GM23338 (cell line): ENCODE data around the gene EFHC2. TPM values are rescaled to one million over a fixed set of nuclear protein-coding genes. Genes with fewer than 3 reads are reported as not detected.

Experiments used
- ATAC-seq: fragments of 200-7000 bp; cut with Tn5 transposase; 3 replicates; pipeline ENCODE4 v1.9.1; 2020
- DNase-seq: peaks from one replicate; pipeline ENCODE4 v3.0.0-alpha.2; 2015; ENCODE audit warnings: low spot score
- H2AFZ ChIP-seq: fragments of 200-600 bp; sonication (generic); 2 replicates; pipeline ENCODE4 v1.8.0; 2016; ENCODE audit warnings: antibody characterized with exemption, mild to moderate bottlenecking, moderate library complexity
- H3F3A ChIP-seq: fragments of 200-600 bp; sonication (generic); replicated peaks from 2 replicates; pipeline ENCODE4 v1.8.0; 2017; ENCODE audit warnings: antibody characterized with exemption, mixed run types, low read depth
- H3K27ac ChIP-seq: fragments of 200-600 bp; sonication (generic); 2 replicates; pipeline ENCODE4 v1.6.1; 2016; ENCODE audit warnings: low read depth
- H3K27me3 ChIP-seq: fragments of 200-600 bp; sonication (generic); 2 replicates; pipeline ENCODE4 v1.8.0; 2016; ENCODE audit warnings: mild to moderate bottlenecking, mixed run types, moderate library complexity; ENCODE audit not compliant: insufficient read depth
- H3K36me3 ChIP-seq: fragments of 200-600 bp; sonication (generic); 2 replicates; pipeline ENCODE4 v1.8.0; 2016; ENCODE audit warnings: mild to moderate bottlenecking; ENCODE audit not compliant: insufficient read depth
- H3K4me1 ChIP-seq: fragments of 200-600 bp; sonication (generic); 2 replicates; pipeline ENCODE4 v1.8.0; 2016; ENCODE audit warnings: mild to moderate bottlenecking, moderate library complexity; ENCODE audit not compliant: insufficient read depth
- H3K4me2 ChIP-seq: fragments of 200-600 bp; sonication (generic); 2 replicates; pipeline ENCODE4 v1.7.1; 2017; ENCODE audit warnings: mixed run types
- H3K4me3 ChIP-seq: fragments of 200-600 bp; sonication (generic); 2 replicates; pipeline ENCODE4 v1.6.1; 2016; ENCODE audit warnings: mixed run types
- H3K79me2 ChIP-seq: fragments of 200-600 bp; sonication (generic); replicated peaks from 2 replicates; pipeline ENCODE4 v1.8.0; 2017; ENCODE audit warnings: mild to moderate bottlenecking; ENCODE audit not compliant: insufficient read depth
- H3K9me2 ChIP-seq: fragments of 200-600 bp; sonication (generic); 2 replicates; pipeline ENCODE4 v1.8.0; 2017; ENCODE audit not compliant: insufficient read depth
- H4K20me1 ChIP-seq: fragments of 200-600 bp; sonication (generic); replicated peaks from 2 replicates; pipeline ENCODE4 v1.8.0; 2017; ENCODE audit warnings: mild to moderate bottlenecking; ENCODE audit not compliant: insufficient read depth
- H3K27ac Mint-ChIP-seq: 2 replicates; pipeline ENCODE4 v1.8.0; 2020; ENCODE audit warnings: inconsistent platforms, mild to moderate bottlenecking, moderate library complexity, mixed read lengths
- H3K27me3 Mint-ChIP-seq: 3 replicates; pipeline ENCODE4 v1.8.0; 2022; ENCODE audit warnings: low read depth, mild to moderate bottlenecking, moderate library complexity, mixed read lengths, inconsistent platforms; ENCODE audit not compliant: insufficient read depth, poor library complexity
- H3K36me3 Mint-ChIP-seq: 3 replicates; pipeline ENCODE4 v1.8.0; 2021; ENCODE audit warnings: low read depth, mild to moderate bottlenecking, inconsistent platforms, moderate library complexity, mixed read lengths
- H3K4me1 Mint-ChIP-seq: 3 replicates; pipeline ENCODE4 v1.8.0; 2020; ENCODE audit warnings: mild to moderate bottlenecking, inconsistent platforms, mixed read lengths
- H3K4me3 Mint-ChIP-seq: 3 replicates; pipeline ENCODE4 v1.8.0; 2021; ENCODE audit warnings: moderate library complexity, mild to moderate bottlenecking, inconsistent platforms, mixed read lengths
- H3K9me3 Mint-ChIP-seq: 3 replicates; pipeline ENCODE4 v1.8.0; 2020; ENCODE audit warnings: moderate library complexity, mild to moderate bottlenecking, inconsistent platforms, mixed read lengths
- CREB1 ChIP-seq: fragments of 250-450 bp; sonication (Bioruptor Pico); IDR thresholded peaks from 2 replicates; pipeline ENCODE4 v1.5.0; 2020; ENCODE audit warnings: low read depth, mild to moderate bottlenecking, moderate library complexity
- EZH2 ChIP-seq: fragments of 200-600 bp; sonication (generic); IDR thresholded peaks from one replicate; pipeline ENCODE4 v1.8.0; 2017; ENCODE audit warnings: antibody characterized with exemption, mild to moderate bottlenecking, low read depth; ENCODE audit not compliant: unreplicated experiment
- EZH2phosphoT487 ChIP-seq: fragments of 200-600 bp; sonication (generic); IDR thresholded peaks from one replicate; pipeline ENCODE4 v1.8.1; 2018; ENCODE audit warnings: antibody characterized with exemption; ENCODE audit not compliant: unreplicated experiment
- JUNB ChIP-seq: IDR thresholded peaks from one replicate; pipeline ENCODE4 v1.6.1; 2016; ENCODE audit warnings: antibody characterized with exemption; ENCODE audit not compliant: unreplicated experiment
- NANOG ChIP-seq: IDR thresholded peaks from 2 replicates; pipeline ENCODE4 v1.6.1; 2016; ENCODE audit warnings: antibody characterized with exemption, borderline replicate concordance
- POLR2AphosphoS5 ChIP-seq: IDR thresholded peaks from 2 replicates; pipeline ENCODE4 v1.6.1; 2016; ENCODE audit warnings: antibody characterized with exemption, low read depth
- STAT1 ChIP-seq: IDR thresholded peaks from one replicate; pipeline ENCODE4 v1.6.1; 2016; ENCODE audit warnings: antibody characterized with exemption; ENCODE audit not compliant: unreplicated experiment
- ZNF114 ChIP-seq: fragments of 250-450 bp; sonication (Bioruptor Pico); IDR thresholded peaks from 2 replicates; pipeline ENCODE4 v1.5.0; 2020; ENCODE audit warnings: mild to moderate bottlenecking, moderate library complexity
- ZNF331 ChIP-seq: fragments of 250-450 bp; sonication (Bioruptor Pico); IDR thresholded peaks from 2 replicates; pipeline ENCODE4 v1.5.0; 2020; ENCODE audit warnings: low read depth, mild to moderate bottlenecking, moderate library complexity
- polyA plus RNA-seq: library from polyadenylated mRNA; unstranded; fragments of >200 nt; fragmentation: Nextera tagmentation; extraction: Ambion mirVana; gene quantifications from 2 replicates; pipeline ENCODE4 v1.2.1, GENCODE V29; 2016
- total RNA-seq: library from RNA; depleted of rRNA; stranded (reverse); fragments of >200 nt; shearing (Covaris generic); gene quantifications from 2 replicates; pipeline ENCODE4 v1.2.3, GENCODE V29; 2014
- TF ChIP-seq, protein P1 (sequence below): IDR thresholded peaks from one replicate; pipeline ENCODE4 v1.6.1; 2018; ENCODE audit warnings: antibody characterized with exemption; ENCODE audit not compliant: unreplicated experiment
- TF ChIP-seq, protein P2 (sequence below): fragments of 250-450 bp; sonication (Bioruptor Pico); IDR thresholded peaks from 2 replicates; pipeline ENCODE4 v1.5.0; 2020; ENCODE audit warnings: mild to moderate bottlenecking, moderate library complexity
- TF ChIP-seq, protein P3 (sequence below): IDR thresholded peaks from 2 replicates; pipeline ENCODE4 v1.6.1; 2016; ENCODE audit warnings: antibody characterized with exemption
- TF ChIP-seq, protein P4 (sequence below), 2 experiments: fragments of 200-600 bp in 1 of 2; sonication (generic) in 1 of 2; conservative IDR thresholded peaks; 2 replicates each; pipeline versions ENCODE4 v1.5.1 to v1.6.1; 2016 to 2017; ENCODE audit warnings: antibody characterized with exemption in 2 of 2, low read depth in 2 of 2, mild to moderate bottlenecking in 2 of 2, moderate library complexity in 1 of 2

EFHC2 gene
- total and polyA plus RNA-seq, 2 experiments from 2014 or later: 3.1 to 3.2 TPM

DNA sequence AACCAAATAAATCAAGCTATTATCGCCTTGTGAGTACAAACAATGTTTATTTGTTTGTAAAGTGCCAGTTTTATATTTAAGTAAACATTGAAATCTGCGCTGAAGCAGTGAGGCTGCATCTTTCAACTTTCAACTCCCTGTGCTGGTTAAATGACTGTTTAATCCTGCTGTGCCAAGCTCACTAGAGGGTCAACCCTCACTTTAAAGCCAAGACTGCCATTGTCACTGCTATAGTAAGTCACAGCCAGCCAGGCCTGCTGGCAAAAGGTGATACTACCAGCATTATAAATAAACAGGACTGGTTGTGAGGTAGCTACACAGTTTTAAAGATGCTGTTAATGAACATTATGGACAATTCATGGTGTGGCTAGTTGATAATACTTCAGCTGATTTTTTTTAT lies 34.6 kb downstream of the EFHC2 start:
- DNase-seq (no peak), ATAC-seq (no peak)
- no peaks in the 10 kb centered on the region for H3K36me3 ChIP-seq
- Mint-ChIP-seq H3K4me3 (no peak overlapping the region), H3K9me3 (no peaks in the 10 kb centered on the region), H3K27me3 (no peaks in the 10 kb centered on the region), H3K4me1 (peaks cover 12% of the 10 kb centered on the region; the same call in 2 of the 3 replicates), H3K27ac (no peak overlapping the region), H3K36me3 (no peaks in the 10 kb centered on the region)
- no peaks in the 10 kb centered on the region for H3K27me3 ChIP-seq
- no peaks in the 10 kb centered on the region for H3K9me2 ChIP-seq
- H3K4me2 ChIP-seq: no peak overlapping the region
- TF ChIP-seq, protein P1, sequence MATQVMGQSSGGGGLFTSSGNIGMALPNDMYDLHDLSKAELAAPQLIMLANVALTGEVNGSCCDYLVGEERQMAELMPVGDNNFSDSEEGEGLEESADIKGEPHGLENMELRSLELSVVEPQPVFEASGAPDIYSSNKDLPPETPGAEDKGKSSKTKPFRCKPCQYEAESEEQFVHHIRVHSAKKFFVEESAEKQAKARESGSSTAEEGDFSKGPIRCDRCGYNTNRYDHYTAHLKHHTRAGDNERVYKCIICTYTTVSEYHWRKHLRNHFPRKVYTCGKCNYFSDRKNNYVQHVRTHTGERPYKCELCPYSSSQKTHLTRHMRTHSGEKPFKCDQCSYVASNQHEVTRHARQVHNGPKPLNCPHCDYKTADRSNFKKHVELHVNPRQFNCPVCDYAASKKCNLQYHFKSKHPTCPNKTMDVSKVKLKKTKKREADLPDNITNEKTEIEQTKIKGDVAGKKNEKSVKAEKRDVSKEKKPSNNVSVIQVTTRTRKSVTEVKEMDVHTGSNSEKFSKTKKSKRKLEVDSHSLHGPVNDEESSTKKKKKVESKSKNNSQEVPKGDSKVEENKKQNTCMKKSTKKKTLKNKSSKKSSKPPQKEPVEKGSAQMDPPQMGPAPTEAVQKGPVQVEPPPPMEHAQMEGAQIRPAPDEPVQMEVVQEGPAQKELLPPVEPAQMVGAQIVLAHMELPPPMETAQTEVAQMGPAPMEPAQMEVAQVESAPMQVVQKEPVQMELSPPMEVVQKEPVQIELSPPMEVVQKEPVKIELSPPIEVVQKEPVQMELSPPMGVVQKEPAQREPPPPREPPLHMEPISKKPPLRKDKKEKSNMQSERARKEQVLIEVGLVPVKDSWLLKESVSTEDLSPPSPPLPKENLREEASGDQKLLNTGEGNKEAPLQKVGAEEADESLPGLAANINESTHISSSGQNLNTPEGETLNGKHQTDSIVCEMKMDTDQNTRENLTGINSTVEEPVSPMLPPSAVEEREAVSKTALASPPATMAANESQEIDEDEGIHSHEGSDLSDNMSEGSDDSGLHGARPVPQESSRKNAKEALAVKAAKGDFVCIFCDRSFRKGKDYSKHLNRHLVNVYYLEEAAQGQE: no peak
- TF ChIP-seq, protein P2, sequence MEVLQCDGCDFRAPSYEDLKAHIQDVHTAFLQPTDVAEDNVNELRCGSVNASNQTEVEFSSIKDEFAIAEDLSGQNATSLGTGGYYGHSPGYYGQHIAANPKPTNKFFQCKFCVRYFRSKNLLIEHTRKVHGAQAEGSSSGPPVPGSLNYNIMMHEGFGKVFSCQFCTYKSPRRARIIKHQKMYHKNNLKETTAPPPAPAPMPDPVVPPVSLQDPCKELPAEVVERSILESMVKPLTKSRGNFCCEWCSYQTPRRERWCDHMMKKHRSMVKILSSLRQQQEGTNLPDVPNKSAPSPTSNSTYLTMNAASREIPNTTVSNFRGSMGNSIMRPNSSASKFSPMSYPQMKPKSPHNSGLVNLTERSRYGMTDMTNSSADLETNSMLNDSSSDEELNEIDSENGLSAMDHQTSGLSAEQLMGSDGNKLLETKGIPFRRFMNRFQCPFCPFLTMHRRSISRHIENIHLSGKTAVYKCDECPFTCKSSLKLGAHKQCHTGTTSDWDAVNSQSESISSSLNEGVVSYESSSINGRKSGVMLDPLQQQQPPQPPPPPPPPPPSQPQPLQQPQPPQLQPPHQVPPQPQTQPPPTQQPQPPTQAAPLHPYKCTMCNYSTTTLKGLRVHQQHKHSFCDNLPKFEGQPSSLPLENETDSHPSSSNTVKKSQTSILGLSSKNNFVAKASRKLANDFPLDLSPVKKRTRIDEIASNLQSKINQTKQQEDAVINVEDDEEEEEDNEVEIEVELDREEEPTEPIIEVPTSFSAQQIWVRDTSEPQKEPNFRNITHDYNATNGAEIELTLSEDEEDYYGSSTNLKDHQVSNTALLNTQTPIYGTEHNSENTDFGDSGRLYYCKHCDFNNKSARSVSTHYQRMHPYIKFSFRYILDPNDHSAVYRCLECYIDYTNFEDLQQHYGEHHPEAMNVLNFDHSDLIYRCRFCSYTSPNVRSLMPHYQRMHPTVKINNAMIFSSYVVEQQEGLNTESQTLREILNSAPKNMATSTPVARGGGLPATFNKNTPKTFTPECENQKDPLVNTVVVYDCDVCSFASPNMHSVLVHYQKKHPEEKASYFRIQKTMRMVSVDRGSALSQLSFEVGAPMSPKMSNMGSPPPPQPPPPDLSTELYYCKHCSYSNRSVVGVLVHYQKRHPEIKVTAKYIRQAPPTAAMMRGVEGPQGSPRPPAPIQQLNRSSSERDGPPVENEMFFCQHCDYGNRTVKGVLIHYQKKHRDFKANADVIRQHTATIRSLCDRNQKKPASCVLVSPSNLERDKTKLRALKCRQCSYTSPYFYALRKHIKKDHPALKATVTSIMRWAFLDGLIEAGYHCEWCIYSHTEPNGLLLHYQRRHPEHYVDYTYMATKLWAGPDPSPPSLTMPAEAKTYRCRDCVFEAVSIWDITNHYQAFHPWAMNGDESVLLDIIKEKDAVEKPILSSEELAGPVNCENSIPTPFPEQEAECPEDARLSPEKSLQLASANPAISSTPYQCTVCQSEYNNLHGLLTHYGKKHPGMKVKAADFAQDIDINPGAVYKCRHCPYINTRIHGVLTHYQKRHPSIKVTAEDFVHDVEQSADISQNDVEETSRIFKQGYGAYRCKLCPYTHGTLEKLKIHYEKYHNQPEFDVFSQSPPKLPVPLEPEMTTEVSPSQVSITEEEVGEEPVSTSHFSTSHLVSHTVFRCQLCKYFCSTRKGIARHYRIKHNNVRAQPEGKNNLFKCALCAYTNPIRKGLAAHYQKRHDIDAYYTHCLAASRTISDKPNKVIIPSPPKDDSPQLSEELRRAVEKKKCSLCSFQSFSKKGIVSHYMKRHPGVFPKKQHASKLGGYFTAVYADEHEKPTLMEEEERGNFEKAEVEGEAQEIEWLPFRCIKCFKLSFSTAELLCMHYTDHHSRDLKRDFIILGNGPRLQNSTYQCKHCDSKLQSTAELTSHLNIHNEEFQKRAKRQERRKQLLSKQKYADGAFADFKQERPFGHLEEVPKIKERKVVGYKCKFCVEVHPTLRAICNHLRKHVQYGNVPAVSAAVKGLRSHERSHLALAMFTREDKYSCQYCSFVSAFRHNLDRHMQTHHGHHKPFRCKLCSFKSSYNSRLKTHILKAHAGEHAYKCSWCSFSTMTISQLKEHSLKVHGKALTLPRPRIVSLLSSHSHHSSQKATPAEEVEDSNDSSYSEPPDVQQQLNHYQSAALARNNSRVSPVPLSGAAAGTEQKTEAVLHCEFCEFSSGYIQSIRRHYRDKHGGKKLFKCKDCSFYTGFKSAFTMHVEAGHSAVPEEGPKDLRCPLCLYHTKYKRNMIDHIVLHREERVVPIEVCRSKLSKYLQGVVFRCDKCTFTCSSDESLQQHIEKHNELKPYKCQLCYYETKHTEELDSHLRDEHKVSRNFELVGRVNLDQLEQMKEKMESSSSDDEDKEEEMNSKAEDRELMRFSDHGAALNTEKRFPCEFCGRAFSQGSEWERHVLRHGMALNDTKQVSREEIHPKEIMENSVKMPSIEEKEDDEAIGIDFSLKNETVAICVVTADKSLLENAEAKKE (CRISPR knock-in tag): no peak
- TF ChIP-seq JUNB (no peak), CREB1 (no peak), NANOG (no peak), STAT1 (no peak), ZNF331 (CRISPR knock-in tag) (no peak), POLR2AphosphoS5 (no peak), EZH2 (no peak), ZNF114 (CRISPR knock-in tag) (no peak), EZH2phosphoT487 (no peak)
- TF ChIP-seq, protein P3, sequence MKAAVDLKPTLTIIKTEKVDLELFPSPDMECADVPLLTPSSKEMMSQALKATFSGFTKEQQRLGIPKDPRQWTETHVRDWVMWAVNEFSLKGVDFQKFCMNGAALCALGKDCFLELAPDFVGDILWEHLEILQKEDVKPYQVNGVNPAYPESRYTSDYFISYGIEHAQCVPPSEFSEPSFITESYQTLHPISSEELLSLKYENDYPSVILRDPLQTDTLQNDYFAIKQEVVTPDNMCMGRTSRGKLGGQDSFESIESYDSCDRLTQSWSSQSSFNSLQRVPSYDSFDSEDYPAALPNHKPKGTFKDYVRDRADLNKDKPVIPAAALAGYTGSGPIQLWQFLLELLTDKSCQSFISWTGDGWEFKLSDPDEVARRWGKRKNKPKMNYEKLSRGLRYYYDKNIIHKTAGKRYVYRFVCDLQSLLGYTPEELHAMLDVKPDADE: no peak
- TF ChIP-seq, protein P4, sequence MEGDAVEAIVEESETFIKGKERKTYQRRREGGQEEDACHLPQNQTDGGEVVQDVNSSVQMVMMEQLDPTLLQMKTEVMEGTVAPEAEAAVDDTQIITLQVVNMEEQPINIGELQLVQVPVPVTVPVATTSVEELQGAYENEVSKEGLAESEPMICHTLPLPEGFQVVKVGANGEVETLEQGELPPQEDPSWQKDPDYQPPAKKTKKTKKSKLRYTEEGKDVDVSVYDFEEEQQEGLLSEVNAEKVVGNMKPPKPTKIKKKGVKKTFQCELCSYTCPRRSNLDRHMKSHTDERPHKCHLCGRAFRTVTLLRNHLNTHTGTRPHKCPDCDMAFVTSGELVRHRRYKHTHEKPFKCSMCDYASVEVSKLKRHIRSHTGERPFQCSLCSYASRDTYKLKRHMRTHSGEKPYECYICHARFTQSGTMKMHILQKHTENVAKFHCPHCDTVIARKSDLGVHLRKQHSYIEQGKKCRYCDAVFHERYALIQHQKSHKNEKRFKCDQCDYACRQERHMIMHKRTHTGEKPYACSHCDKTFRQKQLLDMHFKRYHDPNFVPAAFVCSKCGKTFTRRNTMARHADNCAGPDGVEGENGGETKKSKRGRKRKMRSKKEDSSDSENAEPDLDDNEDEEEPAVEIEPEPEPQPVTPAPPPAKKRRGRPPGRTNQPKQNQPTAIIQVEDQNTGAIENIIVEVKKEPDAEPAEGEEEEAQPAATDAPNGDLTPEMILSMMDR (conservative IDR thresholded peaks at IDR 0.05; ENCODE audit: low read depth in 2 of 2): no peak
- H3K27ac ChIP-seq: no peak overlapping the region
- no peaks in the 10 kb centered on the region for H3K79me2 ChIP-seq
- H2AFZ ChIP-seq: no peak overlapping the region
- no peak overlapping the region for H3K4me3 ChIP-seq
- no peaks in the 10 kb centered on the region for H3F3A ChIP-seq
- peaks cover 14% of the 10 kb centered on the region for H3K4me1 ChIP-seq
- H4K20me1 ChIP-seq: no peaks in the 10 kb centered on the region
